Measurements from ENCODE around the gene ARHGAP9. TPM values are rescaled to one million over a fixed set of nuclear protein-coding genes. Genes with fewer than 3 reads are reported as not detected.

Gene ARHGAP9
- total and polyA plus RNA-seq, 2 donors (not counting 1 experiment from before 2014, with no cell fraction given) = under 0.01 to 0.08 TPM

DNA sequence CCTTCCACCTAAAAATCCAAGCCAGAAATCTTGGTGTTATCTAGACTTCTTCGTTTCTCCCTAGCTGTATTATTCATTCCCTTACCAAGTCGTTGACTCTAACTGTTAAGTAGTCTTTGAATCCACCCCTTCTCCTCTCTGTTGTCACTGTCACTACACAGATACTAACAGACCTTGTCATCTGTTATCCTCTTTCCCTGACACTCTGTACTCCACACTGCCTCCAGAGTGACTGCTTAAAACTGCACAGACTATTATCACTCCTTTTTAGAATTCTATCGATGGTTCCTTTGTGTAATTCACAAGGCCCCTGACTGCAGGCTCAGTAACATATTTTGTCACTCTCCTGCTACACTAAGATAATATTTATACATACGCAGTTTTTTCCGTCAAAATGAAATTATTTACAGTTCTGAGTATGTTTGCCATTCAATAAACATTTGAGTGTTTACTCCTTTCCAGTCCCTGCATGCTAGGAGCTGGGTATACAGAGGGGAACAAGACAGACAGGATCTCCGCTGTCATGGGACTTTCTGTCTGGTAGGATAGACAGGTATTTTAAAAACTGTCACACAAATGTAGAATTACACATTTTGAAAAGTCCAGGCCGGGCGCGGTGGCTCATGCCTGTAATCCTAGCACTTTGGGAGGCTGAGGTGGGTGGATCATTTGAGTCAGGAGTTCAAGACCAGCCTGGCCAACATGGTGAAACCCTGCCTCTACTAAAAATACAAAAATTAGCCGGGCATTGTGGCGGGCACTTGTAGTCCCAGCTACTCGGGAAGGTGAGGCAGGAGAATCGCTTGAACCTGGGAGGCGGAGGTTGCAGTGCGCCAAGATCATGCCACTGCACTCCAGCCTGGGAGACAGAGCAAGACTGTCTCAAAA is 12.0 kb upstream of the ARHGAP9 start:
- Histone ChIP-seq H2AFZ (ENCODE audit: low read length) (no peak overlapping the region), H3K27ac (ENCODE audit: insufficient read depth, low read length) (no peak overlapping the region), H4K20me1 (ENCODE audit: control insufficient read depth, extremely low read depth, insufficient read depth, low read length) (no peaks in the 10 kb centered on the region), H3K4me2 (ENCODE audit: extremely low read depth, insufficient read depth, low read length) (no peak overlapping the region), H3K79me2 (ENCODE audit: control insufficient read depth, insufficient read depth, low read length) (peaks cover 21% of the 10 kb centered on the region), H3K36me3 (ENCODE audit: control insufficient read depth, insufficient read depth, low read length) (peaks cover 19% of the 10 kb centered on the region), H3K4me1 (ENCODE audit: control insufficient read depth, extremely low read depth, insufficient read depth, low read length) (peaks cover 11% of the 10 kb centered on the region), H3K9me3 (ENCODE audit: control insufficient read depth, insufficient read depth, low read depth, low read length) (no peaks in the 10 kb centered on the region), H3K4me3 (replicated peaks in 1 of 4; ENCODE audit: control extremely low read depth in 1 of 4, insufficient read depth in 1 of 4, low read depth in 3 of 4, low read length in 4 of 4) (no peak overlapping the region), H3K27me3 (ENCODE audit: control insufficient read depth, insufficient read depth, low read length) (no peaks in the 10 kb centered on the region), H3K9ac (ENCODE audit: insufficient read depth, low read length) (no peak overlapping the region)
- TF ChIP-seq CTCF (conservative IDR thresholded peaks at IDR 0.05 in 1 of 2, IDR thresholded peaks at IDR 0.05 in 1 of 2; ENCODE audit: low read depth in 1 of 2, low read length in 2 of 2) (peak in 1 of 2 donors; percentile 19), EZH2 (IDR thresholded peaks at IDR 0.05; ENCODE audit: low read length, missing control alignments) (no peak)
- no peak for DNase-seq (ENCODE audit: low read depth in 2 of 2)

- no peaks in the 10 kb centered on the region for H3K9me3 ChIP-seq (ENCODE audit: control insufficient read depth, insufficient read depth, low read depth, low read length)
- H3K4me2 ChIP-seq (ENCODE audit: extremely low read depth, insufficient read depth, low read length) = no peak overlapping the region
- peaks cover 21% of the 10 kb centered on the region for H3K79me2 ChIP-seq (ENCODE audit: control insufficient read depth, insufficient read depth, low read length)
- no peak for DNase-seq (ENCODE audit: low read depth in 2 of 2)
- no peak overlapping the region for H3K9ac ChIP-seq (ENCODE audit: insufficient read depth, low read length)
- no peak overlapping the region for H2AFZ ChIP-seq (ENCODE audit: low read length)
- peaks cover 19% of the 10 kb centered on the region for H3K36me3 ChIP-seq (ENCODE audit: control insufficient read depth, insufficient read depth, low read length)
- H4K20me1 ChIP-seq (ENCODE audit: control insufficient read depth, extremely low read depth, insufficient read depth, low read length) = no peaks in the 10 kb centered on the region
- H3K27ac ChIP-seq (ENCODE audit: insufficient read depth, low read length) = no peak overlapping the region
- peaks cover 11% of the 10 kb centered on the region for H3K4me1 ChIP-seq (ENCODE audit: control insufficient read depth, extremely low read depth, insufficient read depth, low read length)
- no peak overlapping the region for H3K4me3 ChIP-seq (replicated peaks in 1 of 4; ENCODE audit: control extremely low read depth in 1 of 4, insufficient read depth in 1 of 4, low read depth in 3 of 4, low read length in 4 of 4)
- H3K27me3 ChIP-seq (ENCODE audit: control insufficient read depth, insufficient read depth, low read length) = no peaks in the 10 kb centered on the region
- no peak for TF ChIP-seq EZH2 (IDR thresholded peaks at IDR 0.05; ENCODE audit: low read length, missing control alignments)
- TF ChIP-seq CTCF (conservative IDR thresholded peaks at IDR 0.05 in 1 of 2, IDR thresholded peaks at IDR 0.05 in 1 of 2; ENCODE audit: low read depth in 1 of 2, low read length in 2 of 2) = no peak
Measured at GRCh38 chr12:57490126-57490525, 10.5 kb upstream of the ARHGAP9 start.

DNA sequence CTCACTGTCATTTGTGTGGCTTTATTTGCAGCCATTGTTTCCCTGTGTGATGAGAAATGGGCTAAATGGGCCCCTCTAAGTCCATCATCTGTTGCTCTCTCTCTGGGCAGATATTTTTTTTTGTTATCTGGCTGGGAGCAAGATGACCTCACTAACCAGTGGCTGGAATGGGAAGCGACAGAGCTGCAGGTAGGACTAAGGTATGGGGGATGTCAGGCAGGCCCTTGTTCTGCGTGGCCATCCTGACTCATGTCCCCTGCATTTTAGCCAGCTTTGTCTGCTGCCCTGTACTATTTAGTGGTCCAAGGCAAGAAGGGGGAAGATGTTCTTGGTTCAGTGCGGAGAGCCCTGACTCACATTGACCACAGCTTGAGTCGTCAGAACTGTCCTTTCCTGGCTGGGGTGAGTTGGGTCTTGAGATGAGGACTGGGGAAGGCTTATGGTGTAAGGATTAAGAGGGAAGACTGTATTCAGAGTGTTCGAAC is 9.5 kb upstream of the ARHGAP9 start:
- Histone ChIP-seq H3K4me3 (replicated peaks in 1 of 4; ENCODE audit: control extremely low read depth in 1 of 4, insufficient read depth in 1 of 4, low read depth in 3 of 4, low read length in 4 of 4) (peak overlapping the region; percentile 81 to 99 (median 89)), H3K4me2 (ENCODE audit: extremely low read depth, insufficient read depth, low read length) (peak overlapping the region; percentile 82), H3K9me3 (ENCODE audit: control insufficient read depth, insufficient read depth, low read depth, low read length) (no peaks in the 10 kb centered on the region), H3K4me1 (ENCODE audit: control insufficient read depth, extremely low read depth, insufficient read depth, low read length) (peaks cover 11% of the 10 kb centered on the region), H3K27me3 (ENCODE audit: control insufficient read depth, insufficient read depth, low read length) (no peaks in the 10 kb centered on the region), H3K79me2 (ENCODE audit: control insufficient read depth, insufficient read depth, low read length) (peaks cover 21% of the 10 kb centered on the region), H3K36me3 (ENCODE audit: control insufficient read depth, insufficient read depth, low read length) (peaks cover 19% of the 10 kb centered on the region), H3K9ac (ENCODE audit: insufficient read depth, low read length) (no peak overlapping the region), H2AFZ (ENCODE audit: low read length) (no peak overlapping the region), H4K20me1 (ENCODE audit: control insufficient read depth, extremely low read depth, insufficient read depth, low read length) (no peaks in the 10 kb centered on the region), H3K27ac (ENCODE audit: insufficient read depth, low read length) (peak overlapping the region; percentile 10)
- DNase-seq (ENCODE audit: low read depth in 2 of 2) = peak in 1 of 2 donors; percentile 27
- TF ChIP-seq CTCF (conservative IDR thresholded peaks at IDR 0.05 in 1 of 2, IDR thresholded peaks at IDR 0.05 in 1 of 2; ENCODE audit: low read depth in 1 of 2, low read length in 2 of 2) (no peak), EZH2 (IDR thresholded peaks at IDR 0.05; ENCODE audit: low read length, missing control alignments) (no peak)
